ENCODE results near the gene CCR5AS.

The CCR5AS gene

GRCh38 chr3:46398186-46398955, 8.5 kb downstream of the CCR5AS start:
- Mint-ChIP-seq H3K4me3 (no peak overlapping the region), H3K27ac (no peak overlapping the region), H3K9me3 (peaks cover 3% of the 10 kb centered on the region), H3K36me3 (ENCODE audit: low read depth) (no peaks in the 10 kb centered on the region), H3K27me3 (no peaks in the 10 kb centered on the region), H3K4me1 (peaks cover 17% of the 10 kb centered on the region)
- DNase-seq = no peak
- POLR2A ChIA-PET = no interaction called here
- CTCF ChIA-PET = no interaction called here
- no peak for ATAC-seq (ENCODE audit: low read depth)
- intact Hi-C loops (cut with micrococcal nuclease) = no loop called here
- TF ChIP-seq, protein P1, sequence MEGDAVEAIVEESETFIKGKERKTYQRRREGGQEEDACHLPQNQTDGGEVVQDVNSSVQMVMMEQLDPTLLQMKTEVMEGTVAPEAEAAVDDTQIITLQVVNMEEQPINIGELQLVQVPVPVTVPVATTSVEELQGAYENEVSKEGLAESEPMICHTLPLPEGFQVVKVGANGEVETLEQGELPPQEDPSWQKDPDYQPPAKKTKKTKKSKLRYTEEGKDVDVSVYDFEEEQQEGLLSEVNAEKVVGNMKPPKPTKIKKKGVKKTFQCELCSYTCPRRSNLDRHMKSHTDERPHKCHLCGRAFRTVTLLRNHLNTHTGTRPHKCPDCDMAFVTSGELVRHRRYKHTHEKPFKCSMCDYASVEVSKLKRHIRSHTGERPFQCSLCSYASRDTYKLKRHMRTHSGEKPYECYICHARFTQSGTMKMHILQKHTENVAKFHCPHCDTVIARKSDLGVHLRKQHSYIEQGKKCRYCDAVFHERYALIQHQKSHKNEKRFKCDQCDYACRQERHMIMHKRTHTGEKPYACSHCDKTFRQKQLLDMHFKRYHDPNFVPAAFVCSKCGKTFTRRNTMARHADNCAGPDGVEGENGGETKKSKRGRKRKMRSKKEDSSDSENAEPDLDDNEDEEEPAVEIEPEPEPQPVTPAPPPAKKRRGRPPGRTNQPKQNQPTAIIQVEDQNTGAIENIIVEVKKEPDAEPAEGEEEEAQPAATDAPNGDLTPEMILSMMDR (IDR thresholded peaks at IDR 0.05) = no peak

- no peaks in the 10 kb centered on the region for H3K9me3 Mint-ChIP-seq
- TF ChIP-seq, protein P1 (IDR thresholded peaks at IDR 0.05) = no peak
- CTCF ChIA-PET = no interaction called here
- H3K27me3 Mint-ChIP-seq = no peaks in the 10 kb centered on the region
- DNase-seq = no peak
- POLR2A ChIA-PET = no interaction called here
- intact Hi-C loops (cut with micrococcal nuclease) = no loop called here
- no peak overlapping the region for H3K27ac Mint-ChIP-seq
- no peak for ATAC-seq (ENCODE audit: low read depth)
- H3K4me1 Mint-ChIP-seq = peaks cover 17% of the 10 kb centered on the region
- H3K36me3 Mint-ChIP-seq (ENCODE audit: low read depth) = no peaks in the 10 kb centered on the region
- no peak overlapping the region for H3K4me3 Mint-ChIP-seq
These were observed 9.8 kb downstream of the CCR5AS start for GRCh38 chr3:46397111-46397510.

- no peak overlapping the region for H3K27ac Mint-ChIP-seq
These were observed 10.9 kb downstream of the CCR5AS start for GRCh38 chr3:46395766-46396530.

DNA sequence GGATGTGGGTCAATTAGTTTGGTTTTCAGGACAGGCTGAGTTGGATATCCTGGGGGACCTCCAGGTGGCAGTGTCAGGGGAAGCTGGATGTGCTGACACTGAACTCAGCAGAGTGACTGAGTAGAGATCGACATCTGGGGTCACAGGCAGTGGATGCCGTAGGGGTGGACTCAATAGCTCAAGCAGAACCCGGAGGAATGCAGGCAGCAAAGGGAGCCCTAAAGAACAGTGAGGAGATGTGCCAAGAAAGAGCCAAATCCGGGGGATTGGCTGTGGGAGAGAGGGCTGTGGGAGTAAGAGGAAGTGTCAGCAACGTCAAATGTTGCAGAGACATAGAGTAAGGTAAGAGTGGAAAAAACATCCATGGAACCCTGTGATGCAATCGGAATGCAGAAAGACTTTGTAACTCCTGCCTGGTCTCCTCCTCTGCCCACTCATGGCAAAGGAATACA, 11.6 kb downstream of the CCR5AS start:
- POLR2A ChIA-PET = no interaction called here
- Mint-ChIP-seq H3K9me3 (no peaks in the 10 kb centered on the region), H3K27ac (no peak overlapping the region), H3K36me3 (ENCODE audit: low read depth) (no peaks in the 10 kb centered on the region), H3K4me1 (peaks cover 17% of the 10 kb centered on the region), H3K4me3 (no peak overlapping the region), H3K27me3 (no peaks in the 10 kb centered on the region)
- intact Hi-C loops (cut with micrococcal nuclease) = no loop called here
- DNase-seq (no peak), ATAC-seq (ENCODE audit: low read depth) (no peak)
- TF ChIP-seq, protein P1 (IDR thresholded peaks at IDR 0.05) = no peak
- CTCF ChIA-PET = no interaction called here

More at GRCh38 chr3:46395766-46396530, 10.9 kb downstream of the CCR5AS start:
- DNase-seq (no peak), ATAC-seq (ENCODE audit: low read depth) (no peak)
- POLR2A ChIA-PET = interaction anchor here (0.6 kb wide), 1 partner anchor 89 kb away, joined by 7 read pairs; no protein-coding TSS in a partner anchor
- no peaks in the 10 kb centered on the region for H3K9me3 Mint-ChIP-seq
- H3K36me3 Mint-ChIP-seq (ENCODE audit: low read depth) = no peaks in the 10 kb centered on the region
- peaks cover 17% of the 10 kb centered on the region for H3K4me1 Mint-ChIP-seq
- H3K4me3 Mint-ChIP-seq = no peak overlapping the region
- TF ChIP-seq, protein P1 (IDR thresholded peaks at IDR 0.05) = no peak
- intact Hi-C loops (cut with micrococcal nuclease) = no loop called here
- CTCF ChIA-PET = no interaction called here
- no peaks in the 10 kb centered on the region for H3K27me3 Mint-ChIP-seq
